OCI-LY7 (cell line): ENCODE data around the gene FOXL1. TPM values are rescaled to one million over a fixed set of nuclear protein-coding genes. Genes with fewer than 3 reads are reported as not detected.
A peak's percentile ranks its signal among the peaks of the same experiment; 100 is the strongest.

Experiments
- BruUV-seq: library from RNA; stranded (reverse); fragments of 400-500 nt; replicated peaks from 2 replicates; lab custom pipeline; 2021; lab: Mats Ljungman, UMichigan
- CTCF ChIA-PET: fragments of 300-600 bp; sonication (Branson Sonifier 250); formaldehyde crosslinking; loops from one replicate; lab custom pipeline; 2022; ENCODE audit warnings: antibody characterized with exemption; ENCODE audit not compliant: unreplicated experiment; lab: Charles Lee
- POLR2A ChIA-PET: fragments of 300-600 bp; sonication (Branson Sonifier 250); formaldehyde crosslinking; loops from one replicate; lab custom pipeline; 2022; ENCODE audit warnings: antibody characterized with exemption; lab: Charles Lee
- DNase-seq: peaks from one replicate; pipeline ENCODE4 v3.0.0-alpha.2; 2015; ENCODE audit warnings: low spot score
- H2AFZ ChIP-seq: fragments of 200-600 bp; sonication (generic), shearing (Covaris generic); 2 replicates; pipeline ENCODE4 v1.6.1; 2014; ENCODE audit warnings: mild to moderate bottlenecking, antibody characterized with exemption, low read length, moderate library complexity
- H3K27ac ChIP-seq: fragments of 200-600 bp; sonication (generic); 2 replicates; pipeline ENCODE4 v1.5.1; 2014; ENCODE audit warnings: mixed run types, low read depth, mild to moderate bottlenecking, moderate library complexity, low read length, inconsistent platforms; ENCODE audit not compliant: poor library complexity, severe bottlenecking
- H3K36me3 ChIP-seq: fragments of 200-600 bp; sonication (generic); 2 replicates; pipeline ENCODE4 v1.6.1; 2014; ENCODE audit warnings: mild to moderate bottlenecking, antibody characterized with exemption, low read length, moderate library complexity, mixed read lengths; ENCODE audit not compliant: insufficient read depth
- H3K4me1 ChIP-seq: fragments of 200-600 bp; sonication (generic); 2 replicates; pipeline ENCODE4 v1.5.1; 2014; ENCODE audit warnings: mild to moderate bottlenecking, low read length; ENCODE audit not compliant: insufficient read depth, poor library complexity, severe bottlenecking
- H3K4me2 ChIP-seq: fragments of 200-600 bp; sonication (generic); 2 replicates; pipeline ENCODE4 v1.6.1; 2014; ENCODE audit warnings: mild to moderate bottlenecking, low read length
- H3K4me3 ChIP-seq: fragments of 200-600 bp; sonication (generic); 2 replicates; pipeline ENCODE4 v1.5.1; 2014; ENCODE audit warnings: mild to moderate bottlenecking, low read depth, low read length; ENCODE audit not compliant: poor library complexity, severe bottlenecking
- H3K79me2 ChIP-seq: fragments of 200-600 bp; sonication (generic); 2 replicates; pipeline ENCODE4 v1.6.1; 2016; ENCODE audit warnings: low read depth, mild to moderate bottlenecking, low read length, moderate library complexity, mixed read lengths; ENCODE audit not compliant: insufficient read depth
- H3K9me2 ChIP-seq: fragments of 200-600 bp; sonication (generic); 2 replicates; pipeline ENCODE4 v1.6.1; 2016; ENCODE audit warnings: mild to moderate bottlenecking, low read length, mixed read lengths; ENCODE audit not compliant: insufficient read depth
- H3K9me3 ChIP-seq: fragments of 200-600 bp; sonication (generic); 2 replicates; pipeline ENCODE4 v1.6.1; 2014; ENCODE audit warnings: mild to moderate bottlenecking, mixed run types, low read length, mixed read lengths
- H4K20me1 ChIP-seq: fragments of 200-600 bp; sonication (generic); 2 replicates; pipeline ENCODE4 v1.6.1; 2014; ENCODE audit warnings: mild to moderate bottlenecking, antibody characterized with exemption, low read length, moderate library complexity, mixed read lengths; ENCODE audit not compliant: insufficient read depth
- EZH2phosphoT487 ChIP-seq: fragments of 200-600 bp; sonication (generic); IDR thresholded peaks from 2 replicates; pipeline ENCODE4 v1.6.1; 2018; ENCODE audit warnings: low read depth, borderline replicate concordance, mild to moderate bottlenecking, mixed run types, antibody characterized with exemption, low read length, moderate library complexity, mixed read lengths
- intact Hi-C: fragments of 100-400 bp; cut with micrococcal nuclease; formaldehyde crosslinking; loops from one replicate; pipeline ENCODE4 v1.10.0; 2022; ENCODE audit not compliant: unreplicated experiment
- total RNA-seq, 2 experiments: library from RNA; depleted of rRNA in 1 of 2; stranded (reverse); fragments of >200 nt in 1 of 2; shearing (Covaris generic) in 1 of 2; gene quantifications; 2 replicates each; pipeline ENCODE4 v1.2.3, GENCODE V29; 2014 to 2022
- TF ChIP-seq, protein P1 (sequence below): fragments of 200-600 bp; sonication (generic); conservative IDR thresholded peaks from 2 replicates; pipeline ENCODE4 v1.5.1; 2014; ENCODE audit warnings: mild to moderate bottlenecking, antibody characterized with exemption, low read length, moderate library complexity, mixed read lengths

Gene FOXL1
- total RNA-seq, 2 experiments from 2014 or later = 1.7 to 1.8 TPM

- no peaks in the 10 kb centered on the region for H4K20me1 ChIP-seq
- H3K9me2 ChIP-seq = no peaks in the 10 kb centered on the region
- H3K27ac ChIP-seq = no peak overlapping the region
- no peak for DNase-seq
- H3K9me3 ChIP-seq = no peaks in the 10 kb centered on the region
- BruUV-seq = no TSS peak
- peaks cover 11% of the 10 kb centered on the region for H3K4me1 ChIP-seq
- POLR2A ChIA-PET = interaction anchor here (0.6 kb wide), 1 partner anchor 1363 kb away, joined by 3 read pairs; no protein-coding TSS in a partner anchor
- peak overlapping the region; percentile 63 for H3K4me2 ChIP-seq
- H3K79me2 ChIP-seq = no peaks in the 10 kb centered on the region
- peak overlapping the region; percentile 67 for H3K4me3 ChIP-seq
- TF ChIP-seq, protein P1, sequence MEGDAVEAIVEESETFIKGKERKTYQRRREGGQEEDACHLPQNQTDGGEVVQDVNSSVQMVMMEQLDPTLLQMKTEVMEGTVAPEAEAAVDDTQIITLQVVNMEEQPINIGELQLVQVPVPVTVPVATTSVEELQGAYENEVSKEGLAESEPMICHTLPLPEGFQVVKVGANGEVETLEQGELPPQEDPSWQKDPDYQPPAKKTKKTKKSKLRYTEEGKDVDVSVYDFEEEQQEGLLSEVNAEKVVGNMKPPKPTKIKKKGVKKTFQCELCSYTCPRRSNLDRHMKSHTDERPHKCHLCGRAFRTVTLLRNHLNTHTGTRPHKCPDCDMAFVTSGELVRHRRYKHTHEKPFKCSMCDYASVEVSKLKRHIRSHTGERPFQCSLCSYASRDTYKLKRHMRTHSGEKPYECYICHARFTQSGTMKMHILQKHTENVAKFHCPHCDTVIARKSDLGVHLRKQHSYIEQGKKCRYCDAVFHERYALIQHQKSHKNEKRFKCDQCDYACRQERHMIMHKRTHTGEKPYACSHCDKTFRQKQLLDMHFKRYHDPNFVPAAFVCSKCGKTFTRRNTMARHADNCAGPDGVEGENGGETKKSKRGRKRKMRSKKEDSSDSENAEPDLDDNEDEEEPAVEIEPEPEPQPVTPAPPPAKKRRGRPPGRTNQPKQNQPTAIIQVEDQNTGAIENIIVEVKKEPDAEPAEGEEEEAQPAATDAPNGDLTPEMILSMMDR = no peak
- TF ChIP-seq EZH2phosphoT487 = no peak
- H2AFZ ChIP-seq = peak overlapping the region; percentile 68; the same call in 1 of the 2 replicates
- CTCF ChIA-PET = no interaction called here
- no peaks in the 10 kb centered on the region for H3K36me3 ChIP-seq
- intact Hi-C loops = no loop called here
These were observed 1.6 kb upstream of the FOXL1 start for GRCh38 chr16:86576591-86577313.

- no peak for TF ChIP-seq EZH2phosphoT487
- TF ChIP-seq, protein P1 = no peak
- H3K9me2 ChIP-seq = no peaks in the 10 kb centered on the region
- H3K4me3 ChIP-seq = no peak overlapping the region
- CTCF ChIA-PET = no interaction called here
- no peaks in the 10 kb centered on the region for H4K20me1 ChIP-seq
- H3K36me3 ChIP-seq = no peaks in the 10 kb centered on the region
- intact Hi-C loops = no loop called here
- no peak for DNase-seq
- BruUV-seq = no TSS peak
- peaks cover 11% of the 10 kb centered on the region for H3K4me1 ChIP-seq
- H2AFZ ChIP-seq = no peak overlapping the region
- H3K9me3 ChIP-seq = no peaks in the 10 kb centered on the region
- H3K4me2 ChIP-seq = peak overlapping the region; percentile 63; the same call in 1 of the 2 replicates
- H3K79me2 ChIP-seq = no peaks in the 10 kb centered on the region
- H3K27ac ChIP-seq = no peak overlapping the region
- POLR2A ChIA-PET = no interaction called here
These were observed 906 bp upstream of the FOXL1 start for GRCh38 chr16:86577314-86577971.
